ENCODE results near the gene ZNF341. TPM values are rescaled to one million over a fixed set of nuclear protein-coding genes. Genes with fewer than 3 reads are reported as not detected.

The ZNF341 gene
- total RNA-seq, 1 donor from 2014 or later, result 2.8 TPM

GRCh38 chr20:33840759-33841435, 109.1 kb downstream of the ZNF341 start:
- H3K27me3 Mint-ChIP-seq (ENCODE audit: low read depth), result no peaks in the 10 kb centered on the region
- peaks cover 2% of the 10 kb centered on the region for H3K36me3 Mint-ChIP-seq (ENCODE audit: low read depth)
- H3K9me3 Mint-ChIP-seq (ENCODE audit: low read depth), result no peaks in the 10 kb centered on the region
- H3K4me1 Mint-ChIP-seq (ENCODE audit: low read depth), result peaks cover 56% of the 10 kb centered on the region
- no peak for DNase-seq (ENCODE audit: low spot score)
- no peak overlapping the region for H3K4me3 Mint-ChIP-seq (ENCODE audit: unreplicated experiment)
- peak overlapping the region; percentile 42 for H3K27ac Mint-ChIP-seq (ENCODE audit: unreplicated experiment)
- no peak for TF ChIP-seq CTCF (IDR thresholded peaks at IDR 0.05)

- Mint-ChIP-seq H3K36me3 (ENCODE audit: low read depth) (no peaks in the 10 kb centered on the region), H3K4me1 (ENCODE audit: low read depth) (peaks cover 61% of the 10 kb centered on the region), H3K4me3 (ENCODE audit: unreplicated experiment) (no peak overlapping the region), H3K27ac (ENCODE audit: unreplicated experiment) (no peak overlapping the region), H3K27me3 (ENCODE audit: low read depth) (no peaks in the 10 kb centered on the region), H3K9me3 (ENCODE audit: low read depth) (no peaks in the 10 kb centered on the region)
- TF ChIP-seq CTCF (IDR thresholded peaks at IDR 0.05), result no peak
- no peak for DNase-seq (ENCODE audit: low spot score)
Measured at GRCh38 chr20:33841436-33841799, 109.6 kb downstream of the ZNF341 start.

Other genes starting within 250 kb of the ZNF341 start
- 14.7 to 23.6 TPM (median 23.5 TPM) in 3 replicates for gene CBFA2T2, start 241.9 kb upstream of the ZNF341 start, total RNA-seq
- gene C20orf144, start 69.7 kb upstream of the ZNF341 start, total RNA-seq, result 0.10 to 0.17 TPM in 2 of 3 replicates, not detected in the other
- gene ACTL10, start 65.1 kb upstream of the ZNF341 start, total RNA-seq, result 0.60 to 2.5 TPM (median 2.3 TPM) in 3 replicates
- 23.5 to 35.5 TPM (median 32.5 TPM) in 3 replicates for gene NECAB3, start 57.6 kb upstream of the ZNF341 start, total RNA-seq
- gene E2F1, start 45.6 kb upstream of the ZNF341 start, total RNA-seq, result 7.5 to 17.0 TPM (median 7.6 TPM) in 3 replicates
- 4.9 to 6.7 TPM (median 6.4 TPM) in 3 replicates for gene PXMP4, start 11.7 kb upstream of the ZNF341 start, total RNA-seq
- gene CHMP4B, start 79.4 kb downstream of the ZNF341 start, total RNA-seq, result 78.8 to 124 TPM (median 122 TPM) in 3 replicates

Measured in chondrocyte (in vitro differentiated cells).